Keratinocyte (primary cell): Measurements from ENCODE around the gene LZTS2.

Experiments
- CTCF ChIP-seq, 3 experiments: IDR thresholded peaks in 1 of 3; conservative IDR thresholded peaks in 1 of 3; optimal IDR thresholded peaks in 1 of 3; 2 replicates in 2 of 3; 3 replicates in 1 of 3; pipeline versions ENCODE3 to v1.5.1; 2011; ENCODE audit warnings: low read length in 3 of 3, mild to moderate bottlenecking in 3 of 3, moderate library complexity in 2 of 3, control low read depth in 1 of 3, inconsistent platforms in 1 of 3; ENCODE audit not compliant: insufficient read depth in 2 of 3; ENCODE audit errors: extremely low read depth in 1 of 3
- EZH2 ChIP-seq: IDR thresholded peaks from one replicate; pipeline ENCODE4 v1.6.1; 2012; ENCODE audit warnings: inconsistent platforms, mild to moderate bottlenecking, low read length, moderate library complexity

GRCh38 chr10:101033276-101033675, 33.7 kb downstream of the LZTS2 start:
- no peak for TF ChIP-seq CTCF (optimal IDR thresholded peaks at IDR 0.05 in 1 of 3, IDR thresholded peaks at IDR 0.05 in 1 of 3, conservative IDR thresholded peaks at IDR 0.05 in 1 of 3; ENCODE audit: extremely low read depth in 1 of 3, insufficient read depth in 2 of 3, low read length in 3 of 3)
- no peak for TF ChIP-seq EZH2
